OCI-LY7 (cell line): ENCODE data around the gene TACR1. TPM values are rescaled to one million over a fixed set of nuclear protein-coding genes. Genes with fewer than 3 reads are reported as not detected.

ENCODE experiments used
- BruUV-seq: library from RNA; stranded (reverse); fragments of 400-500 nt; replicated peaks from 2 replicates; lab custom pipeline; 2021; lab: Mats Ljungman, UMichigan
- CTCF ChIA-PET: fragments of 300-600 bp; sonication (Branson Sonifier 250); formaldehyde crosslinking; loops from one replicate; lab custom pipeline; 2022; ENCODE audit warnings: antibody characterized with exemption; ENCODE audit not compliant: unreplicated experiment; lab: Charles Lee
- POLR2A ChIA-PET: fragments of 300-600 bp; sonication (Branson Sonifier 250); formaldehyde crosslinking; loops from one replicate; lab custom pipeline; 2022; ENCODE audit warnings: antibody characterized with exemption; lab: Charles Lee
- DNase-seq: peaks from one replicate; pipeline ENCODE4 v3.0.0-alpha.2; 2015; ENCODE audit warnings: low spot score
- H2AFZ ChIP-seq: fragments of 200-600 bp; sonication (generic), shearing (Covaris generic); 2 replicates; pipeline ENCODE4 v1.6.1; 2014; ENCODE audit warnings: mild to moderate bottlenecking, antibody characterized with exemption, low read length, moderate library complexity
- H3K27ac ChIP-seq: fragments of 200-600 bp; sonication (generic); 2 replicates; pipeline ENCODE4 v1.5.1; 2014; ENCODE audit warnings: mixed run types, low read depth, mild to moderate bottlenecking, moderate library complexity, low read length, inconsistent platforms; ENCODE audit not compliant: poor library complexity, severe bottlenecking
- H3K36me3 ChIP-seq: fragments of 200-600 bp; sonication (generic); 2 replicates; pipeline ENCODE4 v1.6.1; 2014; ENCODE audit warnings: mild to moderate bottlenecking, antibody characterized with exemption, low read length, moderate library complexity, mixed read lengths; ENCODE audit not compliant: insufficient read depth
- H3K4me1 ChIP-seq: fragments of 200-600 bp; sonication (generic); 2 replicates; pipeline ENCODE4 v1.5.1; 2014; ENCODE audit warnings: mild to moderate bottlenecking, low read length; ENCODE audit not compliant: insufficient read depth, poor library complexity, severe bottlenecking
- H3K4me2 ChIP-seq: fragments of 200-600 bp; sonication (generic); 2 replicates; pipeline ENCODE4 v1.6.1; 2014; ENCODE audit warnings: mild to moderate bottlenecking, low read length
- H3K4me3 ChIP-seq: fragments of 200-600 bp; sonication (generic); 2 replicates; pipeline ENCODE4 v1.5.1; 2014; ENCODE audit warnings: mild to moderate bottlenecking, low read depth, low read length; ENCODE audit not compliant: poor library complexity, severe bottlenecking
- H3K79me2 ChIP-seq: fragments of 200-600 bp; sonication (generic); 2 replicates; pipeline ENCODE4 v1.6.1; 2016; ENCODE audit warnings: low read depth, mild to moderate bottlenecking, low read length, moderate library complexity, mixed read lengths; ENCODE audit not compliant: insufficient read depth
- H3K9me2 ChIP-seq: fragments of 200-600 bp; sonication (generic); 2 replicates; pipeline ENCODE4 v1.6.1; 2016; ENCODE audit warnings: mild to moderate bottlenecking, low read length, mixed read lengths; ENCODE audit not compliant: insufficient read depth
- H3K9me3 ChIP-seq: fragments of 200-600 bp; sonication (generic); 2 replicates; pipeline ENCODE4 v1.6.1; 2014; ENCODE audit warnings: mild to moderate bottlenecking, mixed run types, low read length, mixed read lengths
- H4K20me1 ChIP-seq: fragments of 200-600 bp; sonication (generic); 2 replicates; pipeline ENCODE4 v1.6.1; 2014; ENCODE audit warnings: mild to moderate bottlenecking, antibody characterized with exemption, low read length, moderate library complexity, mixed read lengths; ENCODE audit not compliant: insufficient read depth
- CTCF ChIP-seq: fragments of 200-600 bp; sonication (generic); conservative IDR thresholded peaks from 2 replicates; pipeline ENCODE4 v1.5.1; 2014; ENCODE audit warnings: mild to moderate bottlenecking, antibody characterized with exemption, low read length, moderate library complexity, mixed read lengths
- EZH2phosphoT487 ChIP-seq: fragments of 200-600 bp; sonication (generic); IDR thresholded peaks from 2 replicates; pipeline ENCODE4 v1.6.1; 2018; ENCODE audit warnings: low read depth, borderline replicate concordance, mild to moderate bottlenecking, mixed run types, antibody characterized with exemption, low read length, moderate library complexity, mixed read lengths
- intact Hi-C: fragments of 100-400 bp; cut with micrococcal nuclease; formaldehyde crosslinking; loops from one replicate; pipeline ENCODE4 v1.10.0; 2022; ENCODE audit not compliant: unreplicated experiment
- total RNA-seq, 2 experiments: library from RNA; depleted of rRNA in 1 of 2; stranded (reverse); fragments of >200 nt in 1 of 2; shearing (Covaris generic) in 1 of 2; gene quantifications; 2 replicates each; pipeline ENCODE4 v1.2.3, GENCODE V29; 2014 to 2022

TACR1 gene
- total RNA-seq, 2 experiments from 2014 or later = not detected

- no TSS peak for BruUV-seq
These were observed 174.1 kb downstream of the TACR1 start for GRCh38 chr2:75025216-75025615.

GRCh38 chr2:75023666-75024455, 175.5 kb downstream of the TACR1 start:
- intact Hi-C loops = no loop called here
- no peak for TF ChIP-seq CTCF
- no peak for TF ChIP-seq EZH2phosphoT487
- Histone ChIP-seq H3K9me3 (no peaks in the 10 kb centered on the region), H4K20me1 (no peaks in the 10 kb centered on the region), H3K36me3 (no peaks in the 10 kb centered on the region), H3K9me2 (no peaks in the 10 kb centered on the region), H3K4me3 (no peak overlapping the region), H3K27ac (no peak overlapping the region), H3K4me1 (no peaks in the 10 kb centered on the region), H3K4me2 (no peak overlapping the region), H3K79me2 (no peaks in the 10 kb centered on the region), H2AFZ (no peak overlapping the region)
- CTCF ChIA-PET = no interaction called here
- no TSS peak for BruUV-seq
- POLR2A ChIA-PET = interaction anchor here (0.7 to 1.3 kb wide), 2 partner anchors 14 to 542 kb away, joined by 3 to 5 read pairs; no protein-coding TSS in a partner anchor
- no peak for DNase-seq

More at GRCh38 chr2:75025216-75025615, 174.1 kb downstream of the TACR1 start:
- Histone ChIP-seq H3K9me3 (no peaks in the 10 kb centered on the region), H3K9me2 (no peaks in the 10 kb centered on the region), H3K4me3 (no peak overlapping the region), H3K27ac (no peak overlapping the region), H4K20me1 (no peaks in the 10 kb centered on the region), H3K36me3 (no peaks in the 10 kb centered on the region), H3K4me2 (no peak overlapping the region), H3K4me1 (no peaks in the 10 kb centered on the region), H2AFZ (no peak overlapping the region), H3K79me2 (no peaks in the 10 kb centered on the region)
- TF ChIP-seq EZH2phosphoT487 (no peak), CTCF (no peak)
- ChIA-PET POLR2A (no interaction called here), CTCF (no interaction called here)
- intact Hi-C loops = no loop called here
- DNase-seq = no peak

GRCh38 chr2:75022516-75022915, 176.8 kb downstream of the TACR1 start:
- BruUV-seq = no TSS peak

More at GRCh38 chr2:75022516-75022915, 176.8 kb downstream of the TACR1 start:
- H3K4me1 ChIP-seq = no peaks in the 10 kb centered on the region
- no peak overlapping the region for H3K4me2 ChIP-seq
- intact Hi-C loops = no loop called here
- no peaks in the 10 kb centered on the region for H3K36me3 ChIP-seq
- ChIA-PET POLR2A (interaction anchor here (0.7 to 1.3 kb wide), 2 partner anchors 11 to 404 kb away, joined by 3 read pairs; no protein-coding TSS in a partner anchor), CTCF (no interaction called here)
- H3K4me3 ChIP-seq = no peak overlapping the region
- no peak overlapping the region for H2AFZ ChIP-seq
- no peaks in the 10 kb centered on the region for H3K79me2 ChIP-seq
- TF ChIP-seq CTCF = no peak
- TF ChIP-seq EZH2phosphoT487 = no peak
- no peaks in the 10 kb centered on the region for H3K9me2 ChIP-seq
- no peak for DNase-seq
- H3K9me3 ChIP-seq = no peaks in the 10 kb centered on the region
- no peaks in the 10 kb centered on the region for H4K20me1 ChIP-seq
- H3K27ac ChIP-seq = no peak overlapping the region
